ENCODE data around the gene EPM2AIP1. TPM values are rescaled to one million over a fixed set of nuclear protein-coding genes. Genes with fewer than 3 reads are reported as not detected.

EPM2AIP1 gene
- total RNA-seq, 2 experiments from 2014 or later, result 9.4 to 11.8 TPM

- ATAC-seq, result no peak
- Mint-ChIP-seq H3K4me3 (peak overlapping the region; percentile 68), H3K36me3 (ENCODE audit: low read depth) (peaks cover 7% of the 10 kb centered on the region), H3K9me3 (ENCODE audit: low read depth) (peaks cover 16% of the 10 kb centered on the region), H3K27me3 (no peaks in the 10 kb centered on the region), H3K27ac (no peak overlapping the region), H3K4me1 (peaks cover 11% of the 10 kb centered on the region)
- CTCF ChIA-PET, result interaction anchor here (0.5 to 3.6 kb wide), 3 partner anchors 8 to 49 kb away, joined by 3 to 17 read pairs (median 4); no protein-coding TSS in a partner anchor
- POLR2A ChIA-PET, result interaction anchor here (1.9 kb wide), 1 partner anchor 47 kb away, joined by 9 read pairs; the partner anchor contains the start of genes EPM2AIP1 and MLH1
- no peak for DNase-seq
- intact Hi-C loops (cut with DNase I, micrococcal nuclease), result loop anchor here (2.0 kb wide), 2 partner anchors 33 to 47 kb away; partner anchors contain the start of genes EPM2AIP1 (in 1 of the 2) and MLH1 (in 1 of the 2)
Measured at GRCh38 chr3:36945333-36945980, 47.5 kb downstream of the EPM2AIP1 start.

- Mint-ChIP-seq H3K27ac (peak within 1 kb of the TSS; percentile 51), H3K4me3 (peak within 1 kb of the TSS; percentile 75), H3K27me3 (no peaks in the 10 kb centered on the region), H3K9me3 (ENCODE audit: low read depth) (peaks cover 16% of the 10 kb centered on the region), H3K36me3 (ENCODE audit: low read depth) (peaks cover 7% of the 10 kb centered on the region), H3K4me1 (peaks cover 11% of the 10 kb centered on the region)
- intact Hi-C loops (cut with DNase I, micrococcal nuclease), result loop anchor here (1.0 to 2.0 kb wide), 4 partner anchors 32 to 68 kb away; partner anchors contain the start of genes EPM2AIP1 (in 1 of the 2) and MLH1 (in 1 of the 2)
- ATAC-seq (peak; percentile 76), DNase-seq (peak; percentile 90)
- ChIA-PET CTCF (interaction anchor here (0.5 to 3.6 kb wide), 4 partner anchors 9 to 130 kb away, joined by 3 to 17 read pairs (median 4); no protein-coding TSS in a partner anchor), POLR2A (interaction anchor here (1.9 kb wide), 1 partner anchor 48 kb away, joined by 9 read pairs; the partner anchor contains the start of genes EPM2AIP1 and MLH1)
Measured at GRCh38 chr3:36944641-36945270, 48.2 kb downstream of the EPM2AIP1 start, which contains the start of gene TRANK1. Gene TRANK1 (minus strand): TSS chr3:36945054. CDS start chr3:36944809, 245 bp downstream.

- Mint-ChIP-seq H3K9me3 (ENCODE audit: low read depth) (peaks cover 16% of the 10 kb centered on the region), H3K27ac (peak overlapping the region; percentile 51), H3K4me3 (peak overlapping the region; percentile 75), H3K27me3 (no peaks in the 10 kb centered on the region), H3K36me3 (ENCODE audit: low read depth) (peaks cover 7% of the 10 kb centered on the region), H3K4me1 (peaks cover 11% of the 10 kb centered on the region)
- peak; percentile 45 for ATAC-seq
- CTCF ChIA-PET, result interaction anchor here (0.6 to 3.6 kb wide), 4 partner anchors 10 to 129 kb away, joined by 3 to 17 read pairs (median 4); no protein-coding TSS in a partner anchor
- POLR2A ChIA-PET, result interaction anchor here (1.9 kb wide), 1 partner anchor 49 kb away, joined by 9 read pairs; the partner anchor contains the start of genes EPM2AIP1 and MLH1
- intact Hi-C loops (cut with DNase I, micrococcal nuclease), result loop anchor here (1.0 to 2.0 kb wide), 4 partner anchors 31 to 68 kb away; partner anchors contain the start of genes EPM2AIP1 (in 1 of the 2) and MLH1 (in 1 of the 2)
- DNase-seq, result peak; percentile 55
Measured at GRCh38 chr3:36944012-36944640, 48.8 kb downstream of the EPM2AIP1 start.

GRCh38 chr3:36943601-36944000, 49.3 kb downstream of the EPM2AIP1 start:
- CTCF ChIA-PET, result interaction anchor here (1.0 to 3.6 kb wide), 2 partner anchors 15 to 76 kb away, joined by 3 to 17 read pairs; no protein-coding TSS in a partner anchor
- intact Hi-C loops (cut with DNase I, micrococcal nuclease), result no loop called here
- H3K4me3 Mint-ChIP-seq, result peak overlapping the region; percentile 75
- POLR2A ChIA-PET, result interaction anchor here (1.9 kb wide), 1 partner anchor 49 kb away, joined by 9 read pairs; the partner anchor contains the start of genes EPM2AIP1 and MLH1
- peaks cover 11% of the 10 kb centered on the region for H3K4me1 Mint-ChIP-seq
- no peaks in the 10 kb centered on the region for H3K27me3 Mint-ChIP-seq
- no peak for ATAC-seq
- no peak for DNase-seq
- H3K9me3 Mint-ChIP-seq (ENCODE audit: low read depth), result peaks cover 14% of the 10 kb centered on the region
- H3K27ac Mint-ChIP-seq, result peak overlapping the region; percentile 51
- peaks cover 7% of the 10 kb centered on the region for H3K36me3 Mint-ChIP-seq (ENCODE audit: low read depth)

- POLR2A ChIA-PET, result interaction anchor here (1.0 kb wide), 1 partner anchor 30 kb away, joined by 4 read pairs; no protein-coding TSS in a partner anchor
- CTCF ChIA-PET, result interaction anchor here (0.8 to 3.6 kb wide), 2 partner anchors 16 kb away, joined by 4 to 17 read pairs; no protein-coding TSS in a partner anchor
- H3K27me3 Mint-ChIP-seq, result no peaks in the 10 kb centered on the region
- no peak for DNase-seq
- peaks cover 4% of the 10 kb centered on the region for H3K36me3 Mint-ChIP-seq (ENCODE audit: low read depth)
- intact Hi-C loops (cut with DNase I, micrococcal nuclease), result no loop called here
- no peak overlapping the region for H3K27ac Mint-ChIP-seq
- H3K4me1 Mint-ChIP-seq, result peaks cover 11% of the 10 kb centered on the region
- H3K9me3 Mint-ChIP-seq (ENCODE audit: low read depth), result peaks cover 8% of the 10 kb centered on the region
- no peak overlapping the region for H3K4me3 Mint-ChIP-seq
- ATAC-seq, result no peak
Measured at GRCh38 chr3:36942638-36943248, 50.2 kb downstream of the EPM2AIP1 start.

- CTCF ChIA-PET, result no interaction called here
- POLR2A ChIA-PET, result interaction anchor here (0.6 kb wide), 1 partner anchor 11 kb away, joined by 5 read pairs; no protein-coding TSS in a partner anchor
- Mint-ChIP-seq H3K4me3 (no peak overlapping the region), H3K9me3 (ENCODE audit: low read depth) (peaks cover 2% of the 10 kb centered on the region), H3K27me3 (no peaks in the 10 kb centered on the region), H3K4me1 (peaks cover 11% of the 10 kb centered on the region), H3K36me3 (ENCODE audit: low read depth) (no peaks in the 10 kb centered on the region), H3K27ac (no peak overlapping the region)
- ATAC-seq (no peak), DNase-seq (no peak)
- intact Hi-C loops (cut with DNase I, micrococcal nuclease), result no loop called here
Measured at GRCh38 chr3:36941658-36942057, 51.3 kb downstream of the EPM2AIP1 start.

GRCh38 chr3:36941162-36941561, 51.8 kb downstream of the EPM2AIP1 start:
- Mint-ChIP-seq H3K36me3 (ENCODE audit: low read depth) (no peaks in the 10 kb centered on the region), H3K4me1 (peaks cover 11% of the 10 kb centered on the region), H3K4me3 (no peak overlapping the region), H3K27me3 (no peaks in the 10 kb centered on the region), H3K9me3 (ENCODE audit: low read depth) (no peaks in the 10 kb centered on the region), H3K27ac (no peak overlapping the region)
- DNase-seq, result no peak
- ChIA-PET CTCF (no interaction called here), POLR2A (interaction anchor here (0.7 kb wide), 1 partner anchor 92 kb away, joined by 4 read pairs; no protein-coding TSS in a partner anchor)
- intact Hi-C loops (cut with DNase I, micrococcal nuclease), result no loop called here
- ATAC-seq, result no peak

- no peak overlapping the region for H3K27ac Mint-ChIP-seq
- CTCF ChIA-PET, result interaction anchor here (1.3 kb wide), 1 partner anchor 21 kb away, joined by 6 read pairs; no protein-coding TSS in a partner anchor
- POLR2A ChIA-PET, result interaction anchor here (0.6 kb wide), 2 partner anchors 13 to 21 kb away, joined by 3 to 4 read pairs; no protein-coding TSS in a partner anchor
- no peaks in the 10 kb centered on the region for H3K27me3 Mint-ChIP-seq
- peaks cover 4% of the 10 kb centered on the region for H3K4me1 Mint-ChIP-seq
- ATAC-seq, result no peak
- H3K9me3 Mint-ChIP-seq (ENCODE audit: low read depth), result no peaks in the 10 kb centered on the region
- intact Hi-C loops (cut with DNase I, micrococcal nuclease), result no loop called here
- no peaks in the 10 kb centered on the region for H3K36me3 Mint-ChIP-seq (ENCODE audit: low read depth)
- H3K4me3 Mint-ChIP-seq, result no peak overlapping the region
- no peak for DNase-seq
Measured at GRCh38 chr3:36937492-36937891, 55.4 kb downstream of the EPM2AIP1 start.
